Endothelial cell of umbilical vein (primary cell): ENCODE measurements around the gene MAGI3.

Source experiments
- EZH2 ChIP-seq: IDR thresholded peaks from 2 replicates; pipeline ENCODE4 v1.6.1; 2012; ENCODE audit warnings: borderline replicate concordance, low read depth, mild to moderate bottlenecking, moderate library complexity, low read length, inconsistent platforms; ENCODE audit not compliant: severe bottlenecking
- POLR2A ChIP-seq: IDR thresholded peaks from 2 replicates; pipeline ENCODE4 v1.6.1; 2012; ENCODE audit warnings: low read depth, mild to moderate bottlenecking, control low read depth, low read length
- POLR2AphosphoS5 ChIP-seq: IDR thresholded peaks from 2 replicates; pipeline ENCODE4 v1.6.1; 2012; ENCODE audit warnings: low read depth, mild to moderate bottlenecking, control low read depth, low read length, moderate library complexity; ENCODE audit not compliant: insufficient read depth
- TF ChIP-seq, protein P1 (sequence below), 2 donors: IDR thresholded peaks; 1 replicate in 1 of 2; 2 replicates in 1 of 2; pipeline ENCODE4 v1.5.1; 2011; ENCODE audit warnings: low read length in 2 of 2, mild to moderate bottlenecking in 2 of 2, moderate library complexity in 2 of 2, control low read depth in 1 of 2, inconsistent platforms in 1 of 2, low read depth in 1 of 2; ENCODE audit not compliant: insufficient read depth in 1 of 2; ENCODE audit errors: extremely low read depth in 1 of 2

DNA sequence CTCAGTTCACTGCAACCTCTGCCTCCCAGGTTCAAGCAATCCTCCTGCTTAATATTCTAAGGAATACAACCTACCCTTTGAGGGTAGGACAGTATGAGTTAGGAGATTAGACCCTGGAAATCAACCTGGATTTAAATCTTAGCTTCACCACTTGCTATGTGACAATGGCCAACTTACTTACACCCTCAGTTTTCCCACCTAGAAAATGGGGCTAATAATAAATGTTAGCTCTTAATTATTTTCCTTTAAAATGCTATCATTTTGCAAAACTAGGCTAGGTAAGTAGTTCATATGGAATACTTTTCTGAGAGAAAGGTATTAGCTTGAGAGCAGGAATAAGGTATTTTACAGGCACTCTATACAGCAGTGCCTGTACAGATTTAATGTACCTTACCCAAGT is 258.2 kb downstream of the MAGI3 start:
- TF ChIP-seq POLR2A (no peak), EZH2 (no peak), POLR2AphosphoS5 (no peak)
- TF ChIP-seq, protein P1, sequence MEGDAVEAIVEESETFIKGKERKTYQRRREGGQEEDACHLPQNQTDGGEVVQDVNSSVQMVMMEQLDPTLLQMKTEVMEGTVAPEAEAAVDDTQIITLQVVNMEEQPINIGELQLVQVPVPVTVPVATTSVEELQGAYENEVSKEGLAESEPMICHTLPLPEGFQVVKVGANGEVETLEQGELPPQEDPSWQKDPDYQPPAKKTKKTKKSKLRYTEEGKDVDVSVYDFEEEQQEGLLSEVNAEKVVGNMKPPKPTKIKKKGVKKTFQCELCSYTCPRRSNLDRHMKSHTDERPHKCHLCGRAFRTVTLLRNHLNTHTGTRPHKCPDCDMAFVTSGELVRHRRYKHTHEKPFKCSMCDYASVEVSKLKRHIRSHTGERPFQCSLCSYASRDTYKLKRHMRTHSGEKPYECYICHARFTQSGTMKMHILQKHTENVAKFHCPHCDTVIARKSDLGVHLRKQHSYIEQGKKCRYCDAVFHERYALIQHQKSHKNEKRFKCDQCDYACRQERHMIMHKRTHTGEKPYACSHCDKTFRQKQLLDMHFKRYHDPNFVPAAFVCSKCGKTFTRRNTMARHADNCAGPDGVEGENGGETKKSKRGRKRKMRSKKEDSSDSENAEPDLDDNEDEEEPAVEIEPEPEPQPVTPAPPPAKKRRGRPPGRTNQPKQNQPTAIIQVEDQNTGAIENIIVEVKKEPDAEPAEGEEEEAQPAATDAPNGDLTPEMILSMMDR (IDR thresholded peaks at IDR 0.05; ENCODE audit: extremely low read depth in 1 of 2, insufficient read depth in 1 of 2, low read depth in 1 of 2, low read length in 2 of 2) = no peak
